GM13976 (cell line): ENCODE data around the gene KDM4C.

Experiments used
- DNase-seq: peaks from one replicate; pipeline ENCODE4 v3.0.0; 2012; ENCODE audit warnings: low spot score
- CTCF ChIP-seq: IDR thresholded peaks from 2 replicates; pipeline ENCODE4 v1.5.1; 2012; ENCODE audit warnings: borderline replicate concordance, mild to moderate bottlenecking; ENCODE audit not compliant: insufficient read depth; ENCODE audit errors: extremely low read depth, missing control alignments, control extremely low read depth
- in situ Hi-C: fragments of 300-500 bp; cut with MboI; formaldehyde crosslinking; loops from one replicate; pipeline ENCODE4 v1.12.0; 2022; ENCODE audit warnings: low sequenced_read_pairs, mixed read lengths, inconsistent platforms; ENCODE audit not compliant: unreplicated experiment

Gene KDM4C

GRCh38 chr9:6833518-6834192, 75.9 kb downstream of the KDM4C start:
- TF ChIP-seq CTCF: no peak
- DNase-seq: no peak
- in situ Hi-C loops: loop anchor here (25.0 kb wide), 1 partner anchor 704 kb away; no protein-coding TSS in a partner anchor

- DNase-seq: no peak
- no peak for TF ChIP-seq CTCF
- in situ Hi-C loops: loop anchor here (25.0 kb wide), 1 partner anchor 703 kb away; no protein-coding TSS in a partner anchor
Observed at GRCh38 chr9:6834306-6834705, 76.5 kb downstream of the KDM4C start.

- TF ChIP-seq CTCF: no peak
- in situ Hi-C loops: loop anchor here (25.0 kb wide), 1 partner anchor 699 kb away; no protein-coding TSS in a partner anchor
- no peak for DNase-seq
Observed at GRCh38 chr9:6838158-6838557, 80.4 kb downstream of the KDM4C start.

GRCh38 chr9:6842584-6842947, 84.8 kb downstream of the KDM4C start:
- DNase-seq: no peak
- in situ Hi-C loops: loop anchor here (25.0 kb wide), 1 partner anchor 695 kb away; no protein-coding TSS in a partner anchor
- no peak for TF ChIP-seq CTCF

- DNase-seq: no peak
- TF ChIP-seq CTCF: no peak
- in situ Hi-C loops: loop anchor here (25.0 kb wide), 1 partner anchor 694 kb away; no protein-coding TSS in a partner anchor
Observed at GRCh38 chr9:6843742-6844141, 86.0 kb downstream of the KDM4C start.

GRCh38 chr9:6844267-6844666, 86.5 kb downstream of the KDM4C start:
- in situ Hi-C loops: loop anchor here (25.0 kb wide), 1 partner anchor 693 kb away; no protein-coding TSS in a partner anchor

More at GRCh38 chr9:6844267-6844666, 86.5 kb downstream of the KDM4C start:
- DNase-seq: no peak
- no peak for TF ChIP-seq CTCF
